Nephron progenitor cell (in vitro differentiated cells): ENCODE results near the gene DPM2.

ENCODE experiments used
- DNase-seq: peaks from one replicate; pipeline ENCODE4 v3.0.0; 2021
- H3K27ac Mint-ChIP-seq: 2 replicates; pipeline ENCODE4 v1.8.0; 2021; ENCODE audit warnings: mild to moderate bottlenecking, moderate library complexity, mixed read lengths
- H3K27me3 Mint-ChIP-seq: 2 replicates; pipeline ENCODE4 v1.8.0; 2021; ENCODE audit warnings: mild to moderate bottlenecking, low read depth, mixed read lengths; ENCODE audit not compliant: poor library complexity
- H3K36me3 Mint-ChIP-seq: 2 replicates; pipeline ENCODE4 v1.8.0; 2021; ENCODE audit warnings: low read depth, mixed read lengths
- H3K4me1 Mint-ChIP-seq: 2 replicates; pipeline ENCODE4 v1.8.0; 2021; ENCODE audit warnings: mixed read lengths
- H3K4me3 Mint-ChIP-seq: 2 replicates; pipeline ENCODE4 v1.8.0; 2021; ENCODE audit warnings: mild to moderate bottlenecking, moderate library complexity, mixed read lengths
- H3K9me3 Mint-ChIP-seq: 2 replicates; pipeline ENCODE4 v1.8.0; 2021; ENCODE audit warnings: mild to moderate bottlenecking, moderate library complexity, mixed read lengths
- CTCF ChIP-seq: fragments of 200-600 bp; sonication (generic); IDR thresholded peaks from 2 replicates; pipeline ENCODE4 v1.5.0; 2021; ENCODE audit warnings: antibody characterized with exemption

The DPM2 gene

GRCh38 chr9:127927988-127928675 lies 9.5 kb downstream of the DPM2 start:
- Mint-ChIP-seq H3K36me3 (no peaks in the 10 kb centered on the region), H3K9me3 (no peaks in the 10 kb centered on the region), H3K4me3 (no peak overlapping the region), H3K27me3 (peaks cover 75% of the 10 kb centered on the region), H3K27ac (no peak overlapping the region), H3K4me1 (peaks cover 10% of the 10 kb centered on the region)
- DNase-seq: peak; percentile 48
- TF ChIP-seq CTCF: no peak

GRCh38 chr9:127927201-127927987 lies 10.3 kb downstream of the DPM2 start:
- Mint-ChIP-seq H3K27ac (no peak overlapping the region), H3K4me1 (peaks cover 10% of the 10 kb centered on the region), H3K4me3 (peak overlapping the region; percentile 66), H3K27me3 (peaks cover 83% of the 10 kb centered on the region), H3K36me3 (no peaks in the 10 kb centered on the region), H3K9me3 (no peaks in the 10 kb centered on the region)
- TF ChIP-seq CTCF: no peak
- DNase-seq: peak; percentile 57

- Mint-ChIP-seq H3K4me1 (peaks cover 10% of the 10 kb centered on the region), H3K4me3 (peak overlapping the region; percentile 66), H3K36me3 (no peaks in the 10 kb centered on the region), H3K9me3 (no peaks in the 10 kb centered on the region), H3K27me3 (peaks cover 88% of the 10 kb centered on the region), H3K27ac (no peak overlapping the region)
- TF ChIP-seq CTCF: no peak
- DNase-seq: no peak
These were observed 10.8 kb downstream of the DPM2 start for GRCh38 chr9:127926906-127927200.

- Mint-ChIP-seq H3K36me3 (no peaks in the 10 kb centered on the region), H3K27me3 (peaks cover 92% of the 10 kb centered on the region)
These were observed 11.4 kb downstream of the DPM2 start for GRCh38 chr9:127925959-127926905.

More at GRCh38 chr9:127925959-127926905, 11.4 kb downstream of the DPM2 start:
- Mint-ChIP-seq H3K4me1 (peaks cover 4% of the 10 kb centered on the region), H3K9me3 (no peaks in the 10 kb centered on the region), H3K4me3 (peak overlapping the region; percentile 34), H3K27ac (no peak overlapping the region)
- TF ChIP-seq CTCF: no peak
- no peak for DNase-seq
